ENCODE measurements around the gene NOMO2.
"Not testable (repeated sequence)": the region's sequence is repeated elsewhere in the genome, so short reads cannot be mapped to it uniquely, and the experiment has no call there.

NOMO2 gene

GRCh38 chr16:18521445-18522181 is 40.3 kb downstream of the NOMO2 start:
- not testable (repeated sequence) for DNase-seq

GRCh38 chr16:18518536-18519283 is 43.2 kb downstream of the NOMO2 start:
- not testable (repeated sequence) for DNase-seq

- not testable (repeated sequence) for DNase-seq
These were observed 63.5 kb downstream of the NOMO2 start for GRCh38 chr16:18498430-18498829.

GRCh38 chr16:18497032-18497431 is 64.9 kb downstream of the NOMO2 start:
- DNase-seq, result not testable (repeated sequence)

GRCh38 chr16:18492118-18492897 is 69.6 kb downstream of the NOMO2 start:
- DNase-seq, result not testable (repeated sequence)

- not testable (repeated sequence) for DNase-seq
These were observed 125.9 kb downstream of the NOMO2 start for GRCh38 chr16:18436025-18436424.

GRCh38 chr16:18415827-18416226 is 146.1 kb downstream of the NOMO2 start:
- DNase-seq, result not testable (repeated sequence)

- DNase-seq, result not testable (repeated sequence)
These were observed 152.2 kb downstream of the NOMO2 start for GRCh38 chr16:18409532-18410293.

- not testable (repeated sequence) for DNase-seq
These were observed 159.8 kb downstream of the NOMO2 start for GRCh38 chr16:18401851-18402657.

- not testable (repeated sequence) for DNase-seq
These were observed 160.7 kb downstream of the NOMO2 start for GRCh38 chr16:18401159-18401558.

GRCh38 chr16:18394363-18394762 is 167.5 kb downstream of the NOMO2 start:
- not testable (repeated sequence) for DNase-seq

- not testable (repeated sequence) for DNase-seq
These were observed 174.1 kb downstream of the NOMO2 start for GRCh38 chr16:18387767-18388166.

GRCh38 chr16:18386517-18386916 is 175.4 kb downstream of the NOMO2 start:
- not testable (repeated sequence) for DNase-seq

GRCh38 chr16:18385285-18385684 is 176.6 kb downstream of the NOMO2 start:
- not testable (repeated sequence) for DNase-seq

- DNase-seq, result not testable (repeated sequence)
These were observed 177.0 kb downstream of the NOMO2 start for GRCh38 chr16:18384869-18385268.

- not testable (repeated sequence) for DNase-seq
These were observed 177.7 kb downstream of the NOMO2 start for GRCh38 chr16:18384098-18384636.

GRCh38 chr16:18382696-18383095 is 179.2 kb downstream of the NOMO2 start:
- DNase-seq, result not testable (repeated sequence)

Data from NCI-H1694 treated with DMSO at 0.1 percent for 48 hours (cell line).